Thoracic aorta (tissue), 2 donors: ENCODE measurements around the gene IL3RA. TPM values are rescaled to one million over a fixed set of nuclear protein-coding genes. Genes with fewer than 3 reads are reported as not detected.
"Not testable (repeated sequence)": the region's sequence is repeated elsewhere in the genome, so short reads cannot be mapped to it uniquely, and the experiment has no call there.

ENCODE experiments used
- ATAC-seq: fragments of 150-250 bp; one replicate; pipeline ENCODE4 v1.8.0; 2017; ENCODE audit warnings: low read depth; ENCODE audit not compliant: insufficient number of reproducible peaks, low FRiP score
- DNase-seq: peaks from one replicate; pipeline ENCODE4 v3.0.0-alpha.2; 2020; ENCODE audit warnings: low spot score
- H3K27ac ChIP-seq, 2 donors: fragments of 200-600 bp; sonication (generic); 1 replicate in 1 of 2; 2 replicates in 1 of 2; pipeline ENCODE4 v1.5.1; 2016; ENCODE audit warnings: mild to moderate bottlenecking in 2 of 2, moderate library complexity in 2 of 2
- H3K27me3 ChIP-seq: fragments of 200-600 bp; sonication (generic); replicated peaks from 2 replicates; pipeline ENCODE4 v1.6.0; 2016; ENCODE audit warnings: mild to moderate bottlenecking; ENCODE audit not compliant: insufficient read depth
- H3K36me3 ChIP-seq: fragments of 200-600 bp; sonication (generic); one replicate; pipeline ENCODE4 v1.5.1; 2016
- H3K4me1 ChIP-seq, 2 donors: fragments of 200-600 bp; sonication (generic); 1 replicate in 1 of 2; 2 replicates in 1 of 2; pipeline versions ENCODE4 v1.5.1 to v1.6.0; 2016; ENCODE audit warnings: low read depth in 2 of 2, mild to moderate bottlenecking in 1 of 2; ENCODE audit not compliant: control insufficient read depth in 1 of 2
- H3K4me3 ChIP-seq: fragments of 200-600 bp; sonication (generic); 2 replicates; pipeline ENCODE4 v1.5.1; 2016; ENCODE audit warnings: mild to moderate bottlenecking
- H3K9me3 ChIP-seq: fragments of 200-600 bp; sonication (generic); 2 replicates; pipeline ENCODE4 v1.5.1; 2016
- CTCF ChIP-seq: fragments of 200-600 bp; sonication (generic); IDR thresholded peaks from one replicate; pipeline ENCODE4 v1.5.1; 2019; ENCODE audit warnings: antibody characterized with exemption
- total RNA-seq, 2 donors: library from RNA; depleted of rRNA; stranded (reverse); fragments of >200 nt; gene quantifications; one replicate each; pipeline versions ENCODE4 v1.1.0 to v1.2.3, GENCODE V29; 2016

IL3RA gene
- total RNA-seq, 2 donors from 2014 or later = 7.3 to 13.5 TPM

GRCh38 chrX:1359477-1359873, 22.9 kb downstream of the IL3RA start:
- no peak for DNase-seq
- Histone ChIP-seq H3K36me3 (peaks cover 7% of the 10 kb centered on the region), H3K9me3 (peaks cover 9% of the 10 kb centered on the region), H3K27ac (no peak overlapping the region), H3K27me3 (no peaks in the 10 kb centered on the region), H3K4me1 (no peaks in the 10 kb centered on the region), H3K4me3 (no peak overlapping the region)
- TF ChIP-seq CTCF = no peak
- no peak for ATAC-seq

GRCh38 chrX:1360171-1360570, 23.6 kb downstream of the IL3RA start:
- H3K9me3 ChIP-seq = peaks cover 9% of the 10 kb centered on the region
- no peak for ATAC-seq
- no peak for DNase-seq
- no peaks in the 10 kb centered on the region for H3K4me1 ChIP-seq
- H3K27me3 ChIP-seq = no peaks in the 10 kb centered on the region
- TF ChIP-seq CTCF = no peak
- H3K4me3 ChIP-seq = no peak overlapping the region
- H3K27ac ChIP-seq = no peak overlapping the region
- peaks cover 7% of the 10 kb centered on the region for H3K36me3 ChIP-seq

GRCh38 chrX:1361275-1361674, 24.7 kb downstream of the IL3RA start:
- DNase-seq = no peak
- H3K9me3 ChIP-seq = peaks cover 9% of the 10 kb centered on the region
- no peaks in the 10 kb centered on the region for H3K27me3 ChIP-seq
- no peaks in the 10 kb centered on the region for H3K4me1 ChIP-seq
- H3K36me3 ChIP-seq = peaks cover 7% of the 10 kb centered on the region
- H3K27ac ChIP-seq = no peak overlapping the region
- ATAC-seq = no peak
- H3K4me3 ChIP-seq = no peak overlapping the region
- TF ChIP-seq CTCF = no peak

- no peaks in the 10 kb centered on the region for H3K4me1 ChIP-seq
- H3K9me3 ChIP-seq = peaks cover 9% of the 10 kb centered on the region
- H3K36me3 ChIP-seq = peaks cover 7% of the 10 kb centered on the region
- TF ChIP-seq CTCF = no peak
- no peak for ATAC-seq
- H3K27ac ChIP-seq = no peak overlapping the region
- DNase-seq = no peak
- H3K27me3 ChIP-seq = no peaks in the 10 kb centered on the region
- H3K4me3 ChIP-seq = no peak overlapping the region
These were observed 25.3 kb downstream of the IL3RA start for GRCh38 chrX:1361910-1362309.

GRCh38 chrX:1366363-1366762, 29.8 kb downstream of the IL3RA start:
- DNase-seq, H3K9me3 ChIP-seq: not testable (repeated sequence)

GRCh38 chrX:1368385-1368698, 31.8 kb downstream of the IL3RA start:
- H3K9me3 ChIP-seq = no peaks in the 10 kb centered on the region
- ATAC-seq (no peak), DNase-seq (no peak)
- H3K4me1 ChIP-seq = no peaks in the 10 kb centered on the region
- H3K27me3 ChIP-seq = no peaks in the 10 kb centered on the region
- TF ChIP-seq CTCF = no peak
- no peaks in the 10 kb centered on the region for H3K36me3 ChIP-seq
- no peak overlapping the region for H3K27ac ChIP-seq
- no peak overlapping the region for H3K4me3 ChIP-seq

More at GRCh38 chrX:1366363-1366762, 29.8 kb downstream of the IL3RA start:
- not testable (repeated sequence) for H3K36me3 ChIP-seq, H3K4me3 ChIP-seq, H3K27ac ChIP-seq, H3K27me3 ChIP-seq, ATAC-seq, H3K4me1 ChIP-seq
